Left lung (tissue), 10 donors: ENCODE results near the gene ATP2B3. TPM values are rescaled to one million over a fixed set of nuclear protein-coding genes. Genes with fewer than 3 reads are reported as not detected.
A peak's percentile ranks its signal among the peaks of the same experiment; 100 is the strongest.

Experiments
- ATAC-seq: fragments of 200-7000 bp; cut with Tn5 transposase; one replicate; pipeline ENCODE4 v1.9.1; 2020; ENCODE audit warnings: moderate library complexity
- DNase-seq, 4 donors: peaks; one replicate each; pipeline ENCODE4 v3.0.0-alpha.2; 2013 to 2020
- H3K27ac ChIP-seq, 2 donors: fragments of 200-600 bp; sonication (generic) in 1 of 2; one replicate each; pipeline versions ENCODE4 v1.5.0 to v1.8.0; 2020 to 2021
- H3K27me3 ChIP-seq, 2 donors: fragments of 200-600 bp; sonication (generic) in 1 of 2; one replicate each; pipeline versions ENCODE4 v1.5.0 to v1.8.0; 2020 to 2021
- H3K36me3 ChIP-seq, 2 donors: fragments of 200-600 bp; sonication (generic) in 1 of 2; one replicate each; pipeline versions ENCODE4 v1.5.0 to v1.8.0; 2020 to 2021
- H3K4me1 ChIP-seq, 2 donors: fragments of 200-600 bp; one replicate each; pipeline ENCODE4 v1.8.0; 2021
- H3K4me3 ChIP-seq, 2 donors: fragments of 200-600 bp; sonication (generic) in 1 of 2; one replicate each; pipeline versions ENCODE4 v1.5.0 to v1.8.0; 2020 to 2021; ENCODE audit warnings: mild to moderate bottlenecking in 1 of 2
- H3K9me3 ChIP-seq, 2 donors: fragments of 200-600 bp; sonication (generic) in 1 of 2; one replicate each; pipeline versions ENCODE4 v1.5.0 to v1.8.0; 2020 to 2021
- CTCF ChIP-seq, 2 donors: fragments of 200-600 bp; sonication (generic) in 1 of 2; IDR thresholded peaks; one replicate each; pipeline versions ENCODE4 v1.5.0 to v1.8.0; 2021; ENCODE audit warnings: antibody characterized with exemption in 2 of 2
- intact Hi-C, 2 donors: fragments of 100-400 bp; cut with DNase I; formaldehyde crosslinking; loops; one replicate each; pipeline versions ENCODE4 v1.11.2 to v1.14.2; 2022
- polyA plus RNA-seq, 6 donors: library from polyadenylated mRNA; unstranded; fragments of 120-200 nt; gene quantifications; one replicate each; pipeline ENCODE4 v1.2.1, GENCODE V29; 2013; ENCODE audit not compliant: insufficient read length in 6 of 6
- total RNA-seq, 2 donors: library from RNA; stranded (reverse); fragmentation: NEBNext Ultra II Directional; extraction: Animal tissue kit (Norgen Biotek cat#: 25700); gene quantifications; one replicate each; pipeline ENCODE4 v1.2.1, GENCODE V29; 2021
- donor health status: DM: no; HTN: yes; CAD: no.
- donor health status: DM: no; HTN: no; CAD: no.

ATP2B3 gene
- total and polyA plus RNA-seq, 8 donors, result 0.10 to 0.33 (median 0.19) TPM; not detected in 2

- H3K27ac ChIP-seq, result no peak overlapping the region
- DNase-seq, result no peak
- no peaks in the 10 kb centered on the region for H3K27me3 ChIP-seq
- no peak overlapping the region for H3K4me3 ChIP-seq
- no peak for ATAC-seq
- intact Hi-C loops, result no loop called here
- H3K4me1 ChIP-seq, result no peaks in the 10 kb centered on the region
- TF ChIP-seq CTCF (IDR thresholded peaks at IDR 0.05), result no peak
- no peaks in the 10 kb centered on the region for H3K9me3 ChIP-seq
- H3K36me3 ChIP-seq, result no peaks in the 10 kb centered on the region
Observed at GRCh38 chrX:153547195-153547594, 29.8 kb downstream of the ATP2B3 start.

GRCh38 chrX:153549231-153549630 is 31.8 kb downstream of the ATP2B3 start:
- Histone ChIP-seq H3K27me3 (no peaks in the 10 kb centered on the region), H3K4me1 (no peaks in the 10 kb centered on the region), H3K36me3 (no peaks in the 10 kb centered on the region), H3K9me3 (no peaks in the 10 kb centered on the region), H3K27ac (no peak overlapping the region), H3K4me3 (no peak overlapping the region)
- no peak for TF ChIP-seq CTCF (IDR thresholded peaks at IDR 0.05)
- DNase-seq (no peak), ATAC-seq (no peak)
- intact Hi-C loops, result no loop called here

- Histone ChIP-seq H3K36me3 (no peaks in the 10 kb centered on the region), H3K27ac (no peak overlapping the region), H3K9me3 (no peaks in the 10 kb centered on the region), H3K27me3 (no peaks in the 10 kb centered on the region), H3K4me1 (no peaks in the 10 kb centered on the region), H3K4me3 (no peak overlapping the region)
- DNase-seq, result no peak
- ATAC-seq, result no peak
- intact Hi-C loops, result loop anchor here in 1 of 2 donors (10.0 kb wide), 1 partner anchor 115 kb away; no protein-coding TSS in a partner anchor
- no peak for TF ChIP-seq CTCF (IDR thresholded peaks at IDR 0.05)
Observed at GRCh38 chrX:153549807-153550206, 32.4 kb downstream of the ATP2B3 start.

- Histone ChIP-seq H3K27me3 (no peaks in the 10 kb centered on the region), H3K4me3 (no peak overlapping the region), H3K27ac (no peak overlapping the region), H3K36me3 (no peaks in the 10 kb centered on the region), H3K4me1 (no peaks in the 10 kb centered on the region), H3K9me3 (no peaks in the 10 kb centered on the region)
- no peak for TF ChIP-seq CTCF (IDR thresholded peaks at IDR 0.05)
- intact Hi-C loops, result loop anchor here in 1 of 2 donors (10.0 kb wide), 1 partner anchor 114 kb away; no protein-coding TSS in a partner anchor
- ATAC-seq, result no peak
- no peak for DNase-seq
Observed at GRCh38 chrX:153551135-153551534, 33.7 kb downstream of the ATP2B3 start.

- peak in 3 of 4 donors; percentile 25 to 61 (median 51) for DNase-seq
- Histone ChIP-seq H3K36me3 (no peaks in the 10 kb centered on the region), H3K9me3 (no peaks in the 10 kb centered on the region), H3K27ac (no peak overlapping the region), H3K27me3 (no peaks in the 10 kb centered on the region), H3K4me1 (no peaks in the 10 kb centered on the region), H3K4me3 (no peak overlapping the region)
- TF ChIP-seq CTCF (IDR thresholded peaks at IDR 0.05), result peak; percentile 51
- ATAC-seq, result peak; percentile 87
- intact Hi-C loops, result loop anchor here in 1 of 2 donors (10.0 kb wide), 1 partner anchor 110 kb away; no protein-coding TSS in a partner anchor
Observed at GRCh38 chrX:153554519-153555167, 37.2 kb downstream of the ATP2B3 start.
